ENCODE data around the gene ALAS1.

DNA sequence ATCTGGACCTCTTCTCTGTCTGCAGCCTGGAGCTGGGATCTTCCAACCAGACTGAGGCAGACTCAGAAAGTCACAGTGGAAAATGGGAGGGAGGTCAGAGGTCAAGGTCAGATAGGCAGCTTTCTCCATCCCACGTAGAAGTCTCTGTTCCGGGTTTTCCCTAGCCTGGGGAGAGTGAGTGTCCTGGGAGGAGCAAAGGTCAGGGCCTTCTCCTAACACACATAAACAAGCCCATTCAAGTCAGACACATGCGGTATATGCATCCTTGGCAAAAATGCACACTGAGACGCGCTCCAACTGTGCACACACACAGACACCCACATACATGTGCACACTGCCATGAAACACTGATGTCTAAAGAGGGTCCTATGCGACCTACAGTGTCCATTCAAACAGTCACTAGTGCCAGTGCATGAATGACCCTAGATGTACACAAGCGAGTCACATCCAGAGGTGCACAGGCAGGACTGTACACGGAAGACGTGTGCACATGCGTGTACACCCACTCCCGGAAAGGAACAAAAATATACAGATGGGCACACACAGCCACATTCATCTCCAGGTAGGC lies 40.3 kb downstream of the ALAS1 start:
- TF ChIP-seq EP300 (IDR thresholded peaks at IDR 0.05) (no peak), POLR2A (IDR thresholded peaks at IDR 0.05) (no peak)
